NOMO-1 (cell line): Measurements from ENCODE around the gene HERC2.
"Not testable (repeated sequence)": the region's sequence is repeated elsewhere in the genome, so short reads cannot be mapped to it uniquely, and the experiment has no call there.

Experiments
- DNase-seq, 2 experiments: peaks; one replicate each; lab custom pipeline; 2025; ENCODE audit not compliant: unreplicated experiment in 2 of 2; lab: John Stamatoyannopoulos, UW

HERC2 gene

DNA sequence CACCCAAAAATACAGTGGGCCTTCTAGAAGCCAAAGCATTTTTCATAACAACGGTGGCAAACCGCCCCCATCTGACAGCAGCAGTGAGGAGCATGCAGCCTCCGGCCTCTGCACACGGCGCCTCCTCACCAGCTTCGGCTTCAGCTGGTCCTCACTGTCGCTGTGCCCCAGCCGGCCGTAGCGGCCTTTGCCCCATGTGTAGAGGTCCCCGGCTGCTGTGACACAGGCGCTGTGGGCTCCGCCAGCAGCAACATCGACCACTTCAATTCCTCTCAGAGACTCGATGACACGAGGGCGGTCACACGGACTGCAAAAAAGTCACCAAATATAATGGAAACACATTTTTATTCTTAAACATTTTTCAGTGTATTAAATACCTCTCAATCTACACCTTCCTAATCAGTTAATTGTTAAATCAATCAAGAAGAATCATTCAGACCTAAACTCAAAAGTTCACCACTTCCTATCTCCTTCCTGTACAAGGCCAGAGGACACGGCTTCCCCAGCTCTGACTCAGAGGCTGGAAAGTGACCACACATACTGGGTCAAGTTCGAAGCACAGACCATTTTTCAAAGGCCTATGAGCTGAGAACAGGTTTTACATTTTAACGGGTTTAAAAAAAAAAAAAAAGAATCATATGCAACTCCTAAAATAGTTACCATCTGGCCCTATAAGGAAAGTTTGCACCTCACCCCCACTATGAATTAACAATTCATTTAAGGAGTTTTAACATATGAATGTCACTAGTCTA, 189.3 kb downstream of the HERC2 start:
- no peak for DNase-seq

DNA sequence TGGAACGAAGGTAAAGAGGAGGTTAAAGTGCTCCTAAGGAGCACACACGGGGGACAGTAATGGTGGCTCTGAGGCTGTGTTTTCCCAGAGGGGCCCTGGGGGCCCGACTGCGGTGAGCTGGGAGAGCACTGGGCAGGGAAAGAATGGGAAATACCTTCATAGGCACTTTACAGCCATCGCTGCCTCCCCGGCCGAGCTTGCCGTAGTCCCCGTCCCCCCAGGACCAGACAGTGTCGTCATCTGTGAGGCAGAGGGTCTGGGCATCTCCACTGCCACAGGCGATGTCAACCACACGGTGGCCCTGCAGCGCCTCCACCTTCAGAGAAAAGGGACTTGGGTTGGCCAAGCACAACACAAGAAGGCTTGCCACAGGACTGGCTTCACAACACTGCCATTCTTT, 190.0 kb downstream of the HERC2 start:
- no peak for DNase-seq

DNA sequence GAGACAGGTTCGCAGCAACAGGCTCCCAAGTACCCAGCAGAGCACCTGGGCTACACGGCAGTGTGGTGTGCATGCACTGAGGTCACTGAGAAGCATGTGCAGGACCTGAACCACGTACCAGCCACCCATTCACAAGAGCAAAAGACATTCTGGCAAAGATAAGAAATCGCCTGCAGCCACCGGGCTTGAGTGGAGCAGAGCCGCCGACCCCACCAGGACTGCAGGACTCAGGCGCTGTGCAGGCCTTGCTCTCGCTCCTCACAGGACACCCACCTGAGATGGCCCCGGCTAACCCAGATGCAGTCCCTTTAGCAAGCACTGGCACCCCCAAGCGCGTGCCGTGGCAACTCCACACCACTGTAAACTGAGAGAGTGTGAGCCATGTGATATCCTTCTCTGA, 190.6 kb downstream of the HERC2 start:
- no peak for DNase-seq

DNA sequence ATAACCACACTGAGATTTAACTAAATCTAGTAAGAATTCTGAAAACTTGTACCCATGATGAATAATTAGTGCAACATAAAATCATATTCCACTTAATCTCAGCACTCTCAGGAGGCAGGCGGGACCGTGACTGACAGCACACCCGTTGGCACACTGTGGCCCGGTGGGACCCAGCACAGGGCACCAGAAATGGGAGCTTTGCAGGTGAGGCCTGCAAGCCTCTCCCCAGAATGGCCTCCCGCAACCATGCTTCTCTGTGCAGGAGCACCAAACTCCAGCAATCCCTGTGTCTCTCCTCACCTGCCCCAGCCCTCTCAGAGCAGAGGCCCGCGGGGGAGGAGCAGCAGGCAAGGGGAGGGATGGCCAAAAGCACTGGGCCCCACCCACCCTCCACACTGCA, 191.3 kb downstream of the HERC2 start:
- DNase-seq: no peak

DNA sequence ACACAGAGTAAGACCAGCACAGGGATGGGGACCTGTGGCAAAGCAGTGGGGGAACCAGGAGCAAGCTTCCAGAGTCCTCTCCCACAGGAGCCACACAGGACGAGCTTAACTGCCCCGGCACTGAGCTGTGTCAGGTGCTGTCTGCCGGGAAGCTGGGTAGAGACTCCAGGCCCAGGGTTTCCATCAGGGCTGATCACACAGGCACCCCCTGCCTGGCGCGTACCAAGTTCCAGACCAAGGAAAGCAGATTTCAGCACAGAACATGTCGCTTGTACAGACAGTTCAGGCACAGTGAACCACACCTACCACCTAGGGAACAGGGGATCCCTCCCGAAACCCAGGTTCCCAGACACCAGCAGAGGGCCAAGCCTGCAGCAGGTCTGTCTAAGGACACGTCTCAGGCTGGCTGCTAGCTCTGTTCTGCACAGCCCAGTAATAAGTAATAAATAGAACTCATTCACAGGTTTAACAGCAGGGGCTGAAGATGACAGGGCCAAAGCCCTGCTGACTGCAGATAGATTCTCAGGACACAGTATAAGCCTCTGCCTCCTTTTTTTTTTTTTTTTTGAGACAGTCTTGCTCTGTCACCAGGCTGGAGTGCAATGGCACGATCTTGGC, 192.6 kb downstream of the HERC2 start:
- no peak for DNase-seq

DNA sequence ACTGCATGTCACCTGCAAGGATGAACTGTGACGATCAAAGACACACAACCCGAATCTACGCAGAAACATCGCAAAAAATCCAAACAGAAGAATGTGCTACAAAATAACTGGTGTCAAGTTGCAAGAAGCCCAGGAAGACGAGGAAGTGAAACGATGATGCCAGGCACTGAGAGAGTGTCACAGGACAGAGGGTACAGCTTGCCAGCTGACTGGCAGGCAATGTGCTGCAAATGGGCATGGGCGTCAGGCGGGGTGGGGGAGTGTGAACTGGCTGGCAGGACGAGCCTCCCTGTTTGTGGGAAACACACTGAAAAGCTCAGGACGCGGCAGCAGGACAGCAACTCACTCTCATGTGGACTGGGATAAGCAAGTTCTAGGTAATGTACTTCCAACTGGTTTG, 193.9 kb downstream of the HERC2 start:
- peak in 1 of 2 experiments; percentile 48 for DNase-seq

DNA sequence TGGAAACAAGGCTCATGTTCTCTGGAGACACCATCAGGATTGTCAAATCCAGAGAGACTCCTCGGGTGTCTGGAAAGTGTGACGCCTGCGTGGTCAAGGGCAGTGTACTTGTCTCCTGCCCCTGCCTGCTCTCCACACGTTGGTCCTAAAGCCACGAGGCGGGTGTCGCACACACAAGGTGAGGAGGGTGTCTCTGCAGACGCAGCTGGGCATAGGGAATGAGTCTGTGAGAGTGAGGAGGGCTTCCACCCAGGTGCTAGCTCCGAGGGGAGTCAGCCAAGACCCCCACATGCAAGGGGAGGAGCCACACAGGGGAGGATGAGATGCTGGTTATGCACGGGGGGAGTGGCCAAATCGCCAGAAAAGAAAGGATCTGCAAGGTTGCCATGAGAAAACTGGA, 194.9 kb downstream of the HERC2 start:
- no peak for DNase-seq

DNA sequence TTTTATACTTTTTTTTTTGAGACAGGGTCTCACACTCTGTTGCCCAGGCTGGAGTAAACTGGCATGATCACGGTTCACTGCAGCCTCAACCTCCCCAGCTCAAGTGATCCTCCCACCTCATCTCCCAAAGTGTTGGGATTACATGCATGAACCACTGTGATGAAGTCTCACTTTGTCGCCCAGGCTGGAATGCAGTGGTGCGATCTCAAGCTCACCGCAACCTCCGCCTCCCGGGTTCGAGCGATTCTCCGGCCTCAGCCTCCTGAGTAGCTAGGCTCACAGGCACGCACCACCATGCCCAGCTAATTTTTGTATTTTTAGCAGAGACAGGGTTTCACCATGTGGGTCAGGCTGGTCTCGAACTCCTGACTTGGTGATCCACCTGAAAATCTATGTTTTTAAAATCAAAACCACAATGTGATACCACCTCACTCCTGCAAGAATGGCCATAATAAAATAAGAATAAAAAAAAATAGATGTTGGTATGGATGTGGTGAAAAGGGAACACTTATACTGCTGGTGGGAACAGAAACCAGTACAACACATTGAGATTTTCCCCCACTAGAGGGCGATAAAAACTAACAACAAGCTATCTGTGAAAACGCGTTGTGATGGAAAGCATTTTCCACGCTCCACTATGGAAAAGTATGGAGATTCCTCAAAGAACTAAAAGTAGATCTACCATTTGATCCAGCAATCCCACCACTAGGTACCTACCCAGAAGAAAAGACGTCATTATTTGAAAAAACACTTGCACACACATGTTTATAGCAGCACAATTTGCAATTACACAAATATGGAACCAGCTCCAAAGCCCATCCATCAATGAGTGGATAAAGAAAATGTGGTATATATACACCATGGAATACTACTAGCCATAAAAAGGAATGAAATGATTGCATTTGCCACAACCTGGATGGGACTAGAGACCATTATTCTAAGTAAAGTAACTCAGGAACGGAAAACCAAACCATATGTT, 196.0 kb downstream of the HERC2 start:
- DNase-seq: peak in 1 of 2 experiments; percentile 22

DNA sequence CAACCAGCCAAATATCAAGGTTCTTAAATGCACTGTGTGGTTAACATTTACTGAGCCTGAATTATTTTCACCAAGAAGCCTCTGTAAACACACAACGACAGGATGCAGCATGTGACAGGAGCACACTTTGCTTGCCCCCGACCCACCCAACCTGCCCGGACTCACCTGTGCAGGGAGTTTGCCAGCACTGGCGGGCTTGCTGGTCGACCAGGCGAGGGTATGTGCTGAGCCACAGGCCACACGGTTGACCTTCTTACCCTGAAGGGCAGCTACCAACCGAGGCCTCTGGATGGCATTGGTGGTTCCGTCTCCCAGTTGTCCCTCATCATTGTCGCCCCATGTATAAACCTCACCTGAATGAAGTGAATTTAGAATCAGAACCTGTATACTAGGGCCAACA, 197.1 kb downstream of the HERC2 start:
- DNase-seq: no peak

DNA sequence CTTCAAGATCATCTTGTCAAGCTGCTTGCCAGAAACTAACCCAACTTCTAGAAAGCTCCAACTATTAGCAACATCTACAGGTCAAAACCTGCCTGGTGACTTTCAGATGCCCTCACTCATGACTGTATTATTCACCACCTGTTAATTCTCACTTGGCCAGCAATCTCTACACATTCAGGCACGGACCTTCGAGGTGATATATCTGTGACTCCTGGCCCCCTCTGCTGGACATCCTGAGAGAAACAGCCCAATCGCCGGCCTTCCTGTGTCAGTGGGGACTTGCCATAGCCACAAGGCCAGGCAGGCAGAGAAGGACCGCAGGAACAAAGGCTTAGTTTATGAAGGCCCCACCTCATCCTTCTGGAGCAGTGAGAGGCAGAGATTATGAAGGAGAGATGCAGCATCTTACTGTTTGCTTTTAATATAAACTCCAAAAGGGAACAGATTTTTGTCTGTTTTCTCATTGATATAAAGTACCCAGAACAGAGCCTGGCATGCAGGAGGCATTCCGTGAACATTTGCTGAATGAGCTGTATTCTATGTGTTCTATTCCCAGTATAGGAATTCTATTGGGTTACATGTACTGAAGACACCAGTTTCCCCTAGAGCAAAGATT, 198.5 kb downstream of the HERC2 start:
- DNase-seq: peak in 1 of 2 experiments; percentile 48

DNA sequence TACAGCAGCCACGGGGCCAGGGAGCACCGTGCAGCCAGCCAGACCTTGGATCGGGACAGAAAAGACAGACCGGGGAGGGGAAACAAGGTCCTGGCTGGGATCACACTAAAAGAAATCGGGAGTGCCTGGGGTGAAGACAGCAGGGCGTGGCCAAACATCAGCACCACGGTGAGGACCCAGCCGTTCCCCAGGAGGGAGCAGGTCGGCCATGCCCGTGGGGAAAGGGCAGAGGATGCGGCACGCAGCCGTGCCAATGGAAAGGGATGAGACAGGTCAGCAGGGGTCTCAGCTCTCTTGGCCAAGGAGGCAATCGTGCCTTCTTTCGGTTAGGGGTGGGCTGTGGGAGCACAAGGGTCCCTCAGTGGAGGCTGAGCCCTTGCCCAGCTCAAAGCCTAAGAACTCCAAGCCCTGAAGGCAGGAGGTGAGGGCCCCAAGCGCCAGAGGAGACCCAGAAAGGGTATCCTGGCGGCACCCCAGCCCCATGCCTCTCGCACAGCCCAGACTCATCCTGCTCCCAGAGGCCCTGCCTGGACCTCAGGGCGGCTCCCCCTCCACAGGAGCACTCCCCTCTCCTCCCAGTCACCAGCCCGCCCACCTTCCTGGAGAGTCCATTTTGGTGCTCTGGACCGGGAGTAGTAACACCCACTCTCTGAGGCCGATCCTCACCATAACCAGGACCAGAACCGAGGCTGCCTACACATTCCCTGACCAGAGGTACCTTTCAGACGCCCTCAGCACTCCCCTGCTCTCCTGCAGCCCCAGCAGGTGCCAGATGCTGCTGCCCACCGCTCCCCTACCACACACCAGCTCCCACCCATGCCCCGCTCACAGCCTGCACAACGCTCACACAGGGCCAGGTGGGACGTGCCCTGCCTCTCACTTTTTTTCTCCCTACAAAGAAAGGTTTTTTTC, 199.7 kb downstream of the HERC2 start:
- no peak for DNase-seq

DNA sequence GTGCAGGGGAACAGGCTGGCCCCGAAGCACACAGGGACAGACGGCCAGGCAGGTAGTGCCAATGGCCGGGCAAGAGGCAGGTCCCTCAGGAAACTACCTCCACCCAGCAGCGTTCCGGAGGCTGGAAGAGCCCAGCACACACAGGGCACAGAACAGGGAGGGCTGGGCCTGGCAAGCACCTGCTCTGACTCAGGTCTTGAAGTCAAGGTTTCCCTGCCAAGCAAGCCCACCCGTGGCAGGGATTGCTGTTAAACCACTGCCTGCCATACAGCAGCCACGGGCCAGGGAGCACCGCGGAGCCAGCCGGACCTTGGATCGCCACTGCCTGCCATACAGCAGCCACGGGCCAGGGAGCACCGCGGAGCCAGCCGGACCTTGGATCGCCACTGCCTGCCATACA, 200.4 kb downstream of the HERC2 start:
- not testable (repeated sequence) for DNase-seq

DNA sequence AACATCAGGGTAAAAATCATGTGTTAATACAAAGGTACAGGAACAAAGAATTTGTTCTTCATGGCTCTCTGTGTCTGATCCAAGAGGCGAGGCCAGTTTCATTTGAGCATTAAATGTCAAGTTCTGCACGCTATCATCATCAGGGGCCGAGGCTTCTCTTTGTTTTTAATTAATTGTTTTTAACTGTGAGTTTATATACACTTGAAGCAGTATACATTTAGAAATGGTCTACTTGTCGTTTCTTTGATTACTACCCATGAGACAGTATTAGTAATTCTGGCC, 201.7 kb downstream of the HERC2 start:
- no peak for DNase-seq

DNA sequence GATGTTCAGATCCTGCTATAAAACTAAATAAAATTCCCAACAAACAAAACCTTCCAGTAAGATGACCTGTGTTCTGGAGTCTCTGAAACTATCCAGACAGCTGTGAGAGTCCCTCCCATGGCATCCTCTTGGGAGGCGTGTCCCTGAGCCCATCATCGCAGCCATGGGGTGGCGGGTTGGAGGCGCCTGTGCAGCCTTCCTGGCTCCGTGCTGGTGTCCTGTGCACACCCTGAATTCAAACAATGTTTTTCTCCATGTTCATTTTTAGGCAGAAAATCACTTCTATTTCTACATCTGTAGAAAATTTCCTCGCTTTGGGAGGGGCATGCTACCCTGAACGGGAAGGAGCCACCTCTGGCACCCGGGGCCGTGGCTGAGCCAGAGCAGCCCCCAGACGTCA, 203.4 kb downstream of the HERC2 start:
- no peak for DNase-seq

DNA sequence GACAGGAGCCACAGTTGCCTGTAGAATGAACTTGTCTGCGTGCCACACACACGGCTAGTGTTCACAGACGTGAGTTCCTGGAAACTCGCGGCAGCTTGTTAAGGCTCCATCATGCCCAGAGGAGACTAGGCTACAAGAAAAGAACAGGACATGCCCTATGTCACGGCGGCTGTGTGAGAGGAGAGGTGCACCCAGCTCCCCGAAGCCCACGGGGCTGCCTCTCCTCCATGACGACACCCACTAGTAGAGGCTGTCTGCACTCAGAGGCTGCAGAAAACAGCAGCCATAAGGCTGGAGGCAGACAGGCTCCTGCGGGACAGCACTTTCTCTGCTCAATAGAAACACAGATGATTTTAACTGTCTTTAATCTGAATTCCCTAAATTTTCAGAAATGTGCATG, 203.9 kb downstream of the HERC2 start:
- DNase-seq: no peak

DNA sequence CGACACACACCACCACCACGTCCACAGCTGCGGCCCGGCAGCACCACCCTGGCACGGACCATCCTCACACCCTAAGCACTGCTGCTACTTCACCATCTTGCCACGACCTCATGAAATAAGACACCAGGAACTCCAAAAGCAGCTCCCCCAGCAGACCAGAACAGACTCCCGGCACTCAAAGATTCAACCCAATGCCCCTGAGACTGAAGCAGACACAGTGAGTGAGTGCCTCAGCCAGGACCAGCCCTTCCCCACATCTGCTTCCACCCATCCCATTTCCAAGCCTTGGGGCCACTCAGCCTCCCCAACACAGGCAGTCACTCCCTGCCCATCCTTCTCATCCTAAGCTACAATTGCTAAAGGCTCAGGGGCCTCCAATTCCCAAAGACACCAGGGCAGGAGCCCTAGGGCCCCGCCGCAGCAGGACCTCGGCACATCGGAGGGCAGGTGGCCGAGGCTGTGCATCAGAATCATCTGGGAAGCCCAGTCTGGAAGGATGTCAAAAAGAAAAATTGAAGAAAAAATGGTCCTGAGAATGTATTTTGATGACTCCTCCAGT, 204.5 kb downstream of the HERC2 start:
- no peak for DNase-seq

DNA sequence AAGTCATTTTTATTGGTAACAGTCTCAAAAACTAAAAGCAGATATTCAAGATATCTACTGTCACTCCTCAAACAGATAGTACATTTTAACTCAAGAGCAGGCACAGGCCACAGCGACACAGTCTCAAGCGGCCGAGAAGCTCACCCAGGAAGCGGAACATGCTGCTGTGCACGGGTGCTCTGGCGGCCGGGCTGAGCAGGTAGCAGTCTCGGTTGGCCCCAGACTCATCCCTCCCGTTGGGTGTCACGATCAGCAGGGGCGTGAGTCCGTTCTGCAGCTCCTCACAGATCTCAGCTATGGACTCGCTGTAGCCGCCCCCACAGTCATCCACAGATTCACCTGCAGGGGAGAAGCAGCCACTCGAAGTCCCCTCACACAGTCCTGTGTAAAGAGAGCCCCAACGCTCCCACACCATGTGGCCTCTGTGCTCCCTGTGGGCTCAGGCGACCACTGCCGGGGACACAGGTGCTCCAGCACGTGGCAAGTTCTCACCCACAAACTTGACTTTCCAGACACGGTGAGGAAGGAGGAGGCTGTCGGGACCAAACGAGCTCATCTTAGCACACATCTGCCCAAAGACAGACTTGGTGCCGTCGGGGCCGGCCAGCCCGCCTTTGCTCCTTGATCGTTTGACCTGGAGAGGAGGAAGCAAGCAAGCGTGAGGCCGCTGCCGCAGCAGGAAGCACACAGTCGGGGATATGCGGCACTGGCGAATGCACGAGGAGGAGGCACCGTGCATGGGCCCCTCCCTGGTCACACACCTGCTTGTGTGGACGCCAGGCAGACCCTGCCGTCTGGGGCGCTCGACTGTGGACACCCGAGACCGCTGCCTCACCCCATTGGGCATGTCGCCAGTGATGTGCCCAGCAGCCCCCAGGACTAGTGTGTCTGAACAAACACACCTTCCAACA, 205.2 kb downstream of the HERC2 start:
- no peak for DNase-seq

DNA sequence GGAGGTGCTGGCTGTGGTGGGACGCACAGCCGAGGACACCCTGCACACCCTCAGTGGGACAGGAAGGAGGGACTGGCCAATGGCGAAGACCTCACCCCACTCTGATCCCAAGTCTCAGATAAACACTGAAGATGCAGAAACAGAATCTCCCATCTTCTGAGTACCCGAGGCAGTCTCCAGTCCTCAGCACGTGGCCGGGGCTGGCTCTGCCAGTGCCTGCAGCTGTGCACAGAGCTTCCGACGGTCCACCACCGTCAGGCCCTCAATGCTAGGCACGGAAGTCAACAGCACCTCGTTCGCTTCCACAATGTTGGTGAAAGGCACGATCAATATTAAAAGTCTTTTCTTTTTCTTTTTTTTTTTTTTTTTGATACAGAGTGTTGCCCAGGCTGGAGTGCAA, 206.1 kb downstream of the HERC2 start:
- DNase-seq: no peak
